Adipose tissue (tissue), 3 donors: ENCODE data around the gene GART. TPM values are rescaled to one million over a fixed set of nuclear protein-coding genes. Genes with fewer than 3 reads are reported as not detected.

Source experiments
- H3K27ac ChIP-seq: one replicate; pipeline ENCODE4 v1.5.1; 2013; ENCODE audit warnings: low read depth, low read length
- WGBS, 3 donors: extraction: QIAGEN DNeasy Blood & Tissue Kit; methylation state at CpG; one replicate each; pipeline ENCODE4 v1.1.7; 2013; 5-methylcytosine and 5-hydroxymethylcytosine counted together
- polyA plus RNA-seq, 3 donors: library from polyadenylated mRNA; stranded (reverse); fragments of 200-250 nt; gene quantifications; one replicate each; pipeline ENCODE4 v1.2.3, GENCODE V29; 2013
- donor health status: healthy with polysubstance abuse.
- donor health status: Bipolar disorder and iron deficiency.
- donor health status: healthy.

GART gene
- polyA plus RNA-seq, 3 donors: 16.7 to 45.5 (median 26.0) TPM

DNA sequence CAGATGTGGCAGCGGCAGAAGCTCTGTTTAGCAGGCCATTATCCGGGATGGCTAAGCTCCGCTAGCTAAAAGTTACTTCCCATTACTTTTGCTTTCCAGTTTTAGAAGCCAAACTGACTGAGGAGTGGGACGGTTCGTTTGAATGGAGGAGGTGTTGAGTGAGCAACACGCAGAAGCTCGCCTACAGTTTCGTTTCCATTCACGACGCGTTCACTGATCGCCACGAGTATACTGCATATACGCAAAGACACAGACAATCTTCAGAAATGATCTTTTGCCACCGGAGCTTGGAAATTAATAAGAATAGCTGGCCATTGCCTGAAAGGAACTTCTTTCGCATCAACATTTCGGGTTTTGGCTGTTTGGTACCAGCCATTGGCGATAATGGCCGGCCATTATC is 15.5 kb upstream of the GART start:
- 98% methylated on average over 19 of the region's 19 CpGs for WGBS, 3 donors
- no peak overlapping the region for H3K27ac ChIP-seq

- WGBS, 3 donors: 95 to 99% (median 98%) methylated on average over 32 of the region's 32 CpGs
- no peak overlapping the region for H3K27ac ChIP-seq
Observed at GRCh38 chr21:33554982-33555344, 13.0 kb upstream of the GART start.

DNA sequence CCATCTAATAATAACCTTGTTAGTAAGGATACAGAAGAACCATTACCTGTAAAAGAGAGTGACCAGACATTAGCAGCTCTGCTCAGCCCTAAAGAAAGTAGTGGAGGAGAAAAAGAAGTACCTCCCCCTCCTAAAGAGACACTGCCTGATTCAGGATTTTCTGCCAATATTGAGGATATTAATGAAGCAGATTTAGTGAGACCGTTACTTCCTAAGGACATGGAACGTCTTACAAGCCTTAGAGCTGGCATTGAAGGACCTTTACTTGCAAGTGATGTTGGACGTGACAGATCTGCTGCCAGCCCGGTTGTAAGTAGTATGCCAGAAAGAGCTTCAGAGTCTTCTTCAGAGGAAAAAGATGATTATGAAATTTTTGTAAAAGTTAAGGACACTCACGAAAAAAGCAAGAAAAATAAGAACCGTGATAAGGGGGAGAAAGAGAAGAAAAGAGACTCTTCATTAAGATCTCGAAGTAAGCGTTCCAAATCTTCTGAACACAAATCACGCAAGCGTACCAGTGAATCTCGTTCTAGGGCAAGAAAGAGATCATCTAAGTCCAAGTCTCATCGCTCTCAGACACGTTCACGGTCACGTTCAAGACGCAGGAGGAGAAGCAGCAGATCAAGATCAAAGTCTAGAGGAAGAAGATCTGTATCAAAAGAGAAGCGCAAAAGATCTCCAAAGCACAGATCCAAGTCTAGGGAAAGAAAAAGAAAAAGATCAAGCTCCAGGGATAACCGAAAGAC is 12.5 kb upstream of the GART start:
- WGBS, 3 donors: 94 to 95% (median 95%) methylated on average over 18 of the region's 18 CpGs
- no peak overlapping the region for H3K27ac ChIP-seq

DNA sequence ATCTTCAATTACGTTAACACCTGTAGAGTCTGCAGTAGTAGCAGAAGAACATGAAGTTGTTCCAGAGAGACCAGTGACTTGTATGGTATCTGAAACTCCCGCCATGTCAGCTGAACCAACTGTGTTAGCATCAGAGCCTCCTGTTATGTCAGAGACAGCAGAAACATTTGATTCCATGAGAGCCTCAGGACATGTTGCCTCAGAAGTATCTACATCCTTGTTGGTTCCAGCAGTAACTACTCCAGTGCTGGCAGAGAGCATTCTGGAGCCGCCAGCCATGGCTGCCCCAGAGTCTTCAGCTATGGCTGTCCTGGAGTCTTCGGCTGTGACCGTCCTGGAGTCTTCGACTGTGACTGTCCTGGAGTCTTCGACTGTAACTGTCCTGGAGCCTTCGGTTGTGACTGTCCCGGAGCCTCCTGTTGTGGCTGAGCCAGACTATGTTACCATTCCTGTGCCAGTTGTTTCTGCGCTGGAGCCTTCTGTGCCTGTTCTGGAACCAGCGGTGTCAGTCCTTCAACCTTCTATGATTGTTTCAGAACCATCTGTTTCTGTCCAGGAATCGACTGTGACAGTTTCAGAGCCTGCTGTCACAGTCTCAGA is 11.2 kb upstream of the GART start:
- WGBS, 3 donors: 94 to 98% (median 96%) methylated on average over 12 of the region's 12 CpGs
- H3K27ac ChIP-seq: no peak overlapping the region

GRCh38 chr21:33552093-33552998 is 10.4 kb upstream of the GART start:
- no peak overlapping the region for H3K27ac ChIP-seq
- 98 to 99% (median 98%) methylated on average over 24 of the region's 24 CpGs for WGBS, 3 donors

GRCh38 chr21:33551664-33552063 is 9.7 kb upstream of the GART start:
- H3K27ac ChIP-seq: no peak overlapping the region
- WGBS, 3 donors: 98 to 100% (median 99%) methylated on average over 2 of the region's 2 CpGs

DNA sequence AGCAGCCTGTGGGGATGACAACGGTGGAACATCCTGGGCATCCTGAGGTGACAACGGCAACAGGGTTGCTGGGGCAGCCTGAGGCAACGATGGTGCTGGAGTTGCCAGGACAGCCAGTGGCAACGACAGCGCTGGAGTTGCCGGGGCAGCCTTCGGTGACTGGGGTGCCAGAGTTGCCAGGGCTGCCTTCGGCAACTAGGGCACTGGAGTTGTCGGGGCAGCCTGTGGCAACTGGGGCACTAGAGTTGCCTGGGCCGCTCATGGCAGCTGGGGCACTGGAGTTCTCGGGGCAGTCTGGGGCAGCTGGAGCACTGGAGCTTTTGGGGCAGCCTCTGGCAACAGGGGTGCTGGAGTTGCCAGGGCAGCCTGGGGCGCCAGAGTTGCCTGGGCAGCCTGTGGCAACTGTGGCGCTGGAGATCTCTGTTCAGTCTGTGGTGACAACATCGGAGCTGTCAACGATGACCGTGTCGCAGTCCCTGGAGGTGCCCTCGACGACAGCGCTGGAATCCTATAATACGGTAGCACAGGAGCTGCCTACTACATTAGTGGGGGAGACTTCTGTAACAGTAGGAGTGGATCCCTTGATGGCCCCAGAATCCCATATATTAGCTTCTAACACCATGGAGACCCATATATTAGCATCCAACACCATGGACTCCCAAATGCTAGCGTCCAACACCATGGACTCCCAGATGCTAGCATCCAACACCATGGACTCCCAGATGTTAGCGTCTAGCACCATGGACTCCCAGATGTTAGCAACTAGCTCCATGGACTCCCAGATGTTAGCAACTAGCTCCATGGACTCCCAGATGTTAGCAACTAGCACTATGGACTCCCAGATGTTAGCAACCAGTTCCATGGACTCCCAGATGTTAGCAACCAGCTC is 9.1 kb upstream of the GART start:
- H3K27ac ChIP-seq: no peak overlapping the region
- 97 to 98% (median 98%) methylated on average over 23 of the region's 23 CpGs for WGBS, 3 donors

- 97 to 99% (median 98%) methylated on average over 19 of the region's 19 CpGs for WGBS, 3 donors
- no peak overlapping the region for H3K27ac ChIP-seq
Observed at GRCh38 chr21:33549848-33550771, 8.2 kb upstream of the GART start.

- WGBS, 3 donors: 40 to 49% (median 45%) methylated on average over 3 of the region's 3 CpGs
- no peak overlapping the region for H3K27ac ChIP-seq
Observed at GRCh38 chr21:33546086-33546485, 4.2 kb upstream of the GART start.

DNA sequence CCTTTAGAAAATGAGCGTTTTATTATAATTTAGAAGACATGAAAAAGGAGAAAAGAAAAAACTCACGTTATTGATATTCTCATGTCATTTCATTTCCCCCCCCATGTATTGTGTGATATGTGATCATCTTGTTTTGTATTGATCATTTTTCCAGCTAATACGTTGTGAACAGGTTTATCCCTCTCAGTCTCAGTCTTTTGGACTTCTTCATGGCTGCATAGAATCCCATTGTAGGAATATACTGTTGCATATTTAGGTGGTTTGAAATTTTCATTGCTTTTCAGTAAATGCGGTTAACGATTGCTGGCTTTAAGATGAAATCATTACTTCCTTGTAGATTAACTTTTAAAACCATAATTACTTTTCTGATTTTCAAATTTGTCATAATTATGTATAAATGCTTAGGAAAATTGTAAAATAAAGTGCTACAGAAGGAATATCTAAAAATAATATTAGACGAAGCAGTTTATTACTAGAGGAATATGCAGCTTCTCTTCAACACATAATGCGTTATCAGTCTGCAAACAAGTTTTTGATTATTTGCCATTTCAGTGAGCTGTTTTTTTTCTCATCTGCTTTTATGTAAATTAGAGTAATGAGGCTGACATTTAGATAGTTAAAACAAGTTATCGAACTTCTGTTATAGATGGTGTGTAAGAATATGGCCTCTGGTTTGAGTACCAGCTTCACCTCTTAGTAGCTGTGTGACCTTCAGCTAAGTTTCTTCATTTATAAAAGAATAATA is 2.7 kb upstream of the GART start:
- H3K27ac ChIP-seq: no peak overlapping the region
- 5 to 15% (median 12%) methylated on average over 8 of the region's 8 CpGs for WGBS, 3 donors

- 0 to 1% (median 0%) methylated on average over 26 of the region's 26 CpGs for WGBS, 3 donors
- H3K27ac ChIP-seq: peak overlapping the region; percentile 90
Observed at GRCh38 chr21:33543505-33544129, 1.7 kb upstream of the GART start.

GRCh38 chr21:33542640-33543504 is 955 bp upstream of the GART start, which contains the start of gene SON:
TSS of gene SON (plus strand) at chr21:33543038. CDS start at chr21:33543093, 55 bp downstream.
- peak within 1 kb of the TSS; percentile 99 for H3K27ac ChIP-seq
- WGBS, 3 donors: 0 to 1% (median 0%) methylated on average over 55 to 56 of the region's 57 CpGs

- peak overlapping the region; percentile 71 for H3K27ac ChIP-seq
- WGBS, 3 donors: 41 to 46% (median 44%) methylated on average over 19 of the region's 19 CpGs
Observed at GRCh38 chr21:33541105-33541711, 709 bp downstream of the GART start.

DNA sequence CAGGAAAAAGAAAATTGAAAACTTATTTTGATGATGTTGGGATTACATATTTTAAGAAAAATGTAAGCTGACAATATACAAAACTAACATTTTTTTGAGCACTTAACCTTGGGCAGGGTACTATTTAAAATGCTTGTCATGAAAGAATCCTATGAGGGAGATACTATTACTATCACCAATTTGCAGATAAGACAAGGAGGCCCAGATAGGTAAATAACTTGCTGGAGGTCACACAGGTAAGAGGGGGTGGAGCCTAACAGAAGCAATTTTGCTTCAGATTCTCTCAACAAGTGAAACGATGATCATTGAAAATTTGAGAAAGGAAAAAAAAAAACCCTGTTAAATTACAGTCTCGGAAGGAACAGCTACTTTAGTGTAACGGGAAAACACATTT is 1.2 kb downstream of the GART start:
- 40 to 71% (median 69%) methylated on average over 3 of the region's 3 CpGs for WGBS, 3 donors
- H3K27ac ChIP-seq: no peak overlapping the region

DNA sequence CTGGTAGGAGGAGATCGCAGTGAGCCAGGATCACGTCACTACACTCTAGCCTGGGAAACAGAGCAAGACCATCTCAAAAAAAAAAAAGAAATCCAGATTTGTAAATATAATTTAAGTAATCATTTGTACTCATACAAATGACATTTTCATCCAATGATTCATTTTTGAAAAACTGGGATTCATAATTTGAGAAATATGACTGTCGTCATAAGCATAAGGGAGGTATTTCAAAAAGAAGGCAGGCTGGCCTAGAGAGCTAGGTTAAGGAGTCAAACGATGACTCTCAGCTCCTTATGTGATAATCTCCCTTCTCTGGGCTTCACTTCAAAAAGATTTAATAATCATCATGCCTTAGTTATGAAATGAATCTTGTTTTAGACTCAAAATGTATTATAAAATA is 2.3 kb downstream of the GART start:
- 75 to 83% (median 79%) methylated on average over 4 of the region's 4 CpGs for WGBS, 3 donors
- no peak overlapping the region for H3K27ac ChIP-seq
